ENCODE data around the gene ZEB1.

ZEB1 gene

DNA sequence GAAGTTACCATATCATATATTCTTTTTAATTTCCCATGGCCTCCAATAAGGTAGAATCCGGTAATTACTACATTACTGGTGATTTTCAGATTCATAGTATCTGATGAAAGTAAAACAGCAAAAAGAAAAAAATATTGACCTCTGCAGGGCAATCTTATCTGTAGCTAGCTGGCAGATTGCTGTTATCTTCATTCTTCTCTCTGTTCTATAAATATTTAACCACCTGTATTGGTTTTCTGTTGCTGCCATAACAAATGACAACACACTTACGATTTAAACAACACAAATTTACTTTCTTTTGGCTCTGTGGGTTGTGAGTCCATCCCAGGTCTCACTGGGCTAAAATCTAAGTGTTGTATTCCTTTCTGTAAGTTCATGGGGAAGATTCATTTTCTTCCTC, 164.5 kb downstream of the ZEB1 start:
- H3K4me3 ChIP-seq (ENCODE audit: low read depth, low read length), result no peak overlapping the region
- no peaks in the 10 kb centered on the region for H3K27me3 ChIP-seq (ENCODE audit: insufficient read depth, low read length)
- no peak overlapping the region for H2AFZ ChIP-seq (ENCODE audit: low read length, unreplicated experiment)
- no peak overlapping the region for H3K27ac ChIP-seq (ENCODE audit: low read depth, low read length)
- no peaks in the 10 kb centered on the region; the same call in 1 of the 2 replicates for H3K36me3 ChIP-seq (ENCODE audit: insufficient read depth, low read length)
- H3K4me1 ChIP-seq (ENCODE audit: control insufficient read depth, insufficient read depth, low read length, unreplicated experiment), result peaks cover 6% of the 10 kb centered on the region
- peaks cover 2% of the 10 kb centered on the region for H3K79me2 ChIP-seq (ENCODE audit: control insufficient read depth, insufficient read depth, low read length, unreplicated experiment)

DNA sequence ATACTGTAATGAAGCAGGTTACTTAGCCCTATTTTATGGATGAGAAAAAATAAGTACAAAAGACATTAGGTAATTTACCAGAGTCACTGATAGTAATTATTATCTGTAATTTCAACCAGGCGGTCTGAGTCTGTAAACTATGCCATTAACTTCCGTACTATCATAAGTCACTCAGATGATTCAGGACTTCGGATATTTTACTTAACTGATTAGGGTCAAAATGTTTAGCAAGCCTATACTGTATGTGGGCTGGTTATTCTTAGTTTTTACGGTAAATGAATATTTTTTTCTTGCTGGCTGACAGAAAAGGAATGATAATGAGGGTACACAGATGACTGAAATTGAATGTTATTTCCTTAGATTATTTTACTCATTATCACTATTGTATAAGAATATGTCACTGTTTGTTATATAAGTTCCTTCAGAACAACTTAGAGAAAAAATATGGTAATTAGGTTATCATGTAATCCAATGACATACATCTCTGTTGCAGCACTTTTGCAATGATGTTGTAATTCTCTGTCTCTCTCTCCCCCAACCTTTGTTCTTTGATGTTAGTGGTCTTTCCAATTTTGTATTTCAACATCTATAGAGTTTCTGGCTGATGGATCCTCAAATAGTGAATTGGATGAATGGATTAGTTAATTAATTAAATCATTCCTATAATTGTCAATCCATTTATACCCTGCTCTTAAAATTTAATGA, 165.6 kb downstream of the ZEB1 start:
- H3K4me1 ChIP-seq (ENCODE audit: control insufficient read depth, insufficient read depth, low read length, unreplicated experiment), result peaks cover 6% of the 10 kb centered on the region
- H3K27ac ChIP-seq (ENCODE audit: low read depth, low read length), result no peak overlapping the region
- H3K4me3 ChIP-seq (ENCODE audit: low read depth, low read length), result no peak overlapping the region
- peaks cover 3% of the 10 kb centered on the region for H3K79me2 ChIP-seq (ENCODE audit: control insufficient read depth, insufficient read depth, low read length, unreplicated experiment)
- H2AFZ ChIP-seq (ENCODE audit: low read length, unreplicated experiment), result no peak overlapping the region
- H3K27me3 ChIP-seq (ENCODE audit: insufficient read depth, low read length), result no peaks in the 10 kb centered on the region
- no peaks in the 10 kb centered on the region; the same call in 1 of the 2 replicates for H3K36me3 ChIP-seq (ENCODE audit: insufficient read depth, low read length)

DNA sequence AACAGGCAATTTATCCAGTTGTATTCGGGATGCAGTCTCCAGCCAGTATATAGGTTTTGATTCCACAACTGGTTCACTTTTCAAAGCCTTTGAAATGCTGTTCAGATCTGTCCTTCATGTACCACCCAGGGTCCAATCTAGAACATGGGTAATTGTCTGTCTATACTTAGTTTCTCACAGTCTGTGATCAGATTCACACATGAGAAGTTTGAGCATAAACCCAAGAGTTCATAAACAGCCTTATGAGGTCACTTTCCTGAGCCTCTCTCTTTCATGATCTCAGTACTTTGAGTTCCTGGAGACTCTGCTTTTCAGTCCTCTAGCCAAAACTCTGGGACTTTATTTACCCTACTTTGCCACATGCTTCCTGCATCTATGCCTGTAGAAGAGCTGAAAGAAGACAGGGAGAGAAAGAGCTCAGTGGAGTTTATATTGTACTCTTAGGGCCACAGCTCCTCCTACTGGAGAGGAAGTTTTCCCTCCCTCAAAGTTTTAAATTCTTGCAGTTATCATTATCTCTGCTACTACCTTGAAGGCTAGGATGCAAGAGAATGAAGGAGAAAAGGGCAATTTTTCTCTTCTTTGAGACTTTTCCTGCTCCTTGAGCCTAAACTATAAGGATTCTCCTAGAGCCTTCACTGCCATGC, 172.0 kb downstream of the ZEB1 start:
- Histone ChIP-seq H3K4me3 (ENCODE audit: low read depth, low read length) (no peak overlapping the region), H3K27ac (ENCODE audit: low read depth, low read length) (no peak overlapping the region), H2AFZ (ENCODE audit: low read length, unreplicated experiment) (no peak overlapping the region), H3K79me2 (ENCODE audit: control insufficient read depth, insufficient read depth, low read length, unreplicated experiment) (peaks cover 8% of the 10 kb centered on the region), H3K36me3 (ENCODE audit: insufficient read depth, low read length) (no peaks in the 10 kb centered on the region; the same call in 1 of the 2 replicates), H3K4me1 (ENCODE audit: control insufficient read depth, insufficient read depth, low read length, unreplicated experiment) (no peaks in the 10 kb centered on the region), H3K27me3 (ENCODE audit: insufficient read depth, low read length) (no peaks in the 10 kb centered on the region)

DNA sequence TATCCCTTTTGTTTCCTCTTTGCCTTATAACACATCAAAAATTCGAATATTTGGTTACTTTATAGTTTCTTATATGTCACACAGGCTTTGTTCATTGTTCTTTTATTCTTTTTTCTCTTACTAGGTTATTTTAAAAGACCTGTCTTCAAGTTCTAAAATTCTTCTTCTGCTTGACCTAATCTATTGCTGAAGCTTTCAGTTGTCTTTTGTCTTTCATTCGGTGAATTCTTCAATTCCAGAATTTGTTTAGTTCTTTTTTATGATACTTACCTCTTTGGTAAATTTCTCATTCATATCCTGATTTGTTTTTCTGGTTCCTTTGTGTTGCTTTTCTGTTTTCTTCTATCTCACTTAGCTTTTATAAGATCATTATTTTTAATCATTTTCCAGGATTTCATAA, 188.4 kb downstream of the ZEB1 start:
- no peak overlapping the region for H3K27ac ChIP-seq (ENCODE audit: low read depth, low read length)
- H3K4me3 ChIP-seq (ENCODE audit: low read depth, low read length), result no peak overlapping the region
- H3K36me3 ChIP-seq (ENCODE audit: insufficient read depth, low read length), result peaks cover 77% of the 10 kb centered on the region
- no peak overlapping the region for H2AFZ ChIP-seq (ENCODE audit: low read length, unreplicated experiment)
- peaks cover 7% of the 10 kb centered on the region for H3K4me1 ChIP-seq (ENCODE audit: control insufficient read depth, insufficient read depth, low read length, unreplicated experiment)
- no peaks in the 10 kb centered on the region for H3K27me3 ChIP-seq (ENCODE audit: insufficient read depth, low read length)
- peaks cover 6% of the 10 kb centered on the region for H3K79me2 ChIP-seq (ENCODE audit: control insufficient read depth, insufficient read depth, low read length, unreplicated experiment)

DNA sequence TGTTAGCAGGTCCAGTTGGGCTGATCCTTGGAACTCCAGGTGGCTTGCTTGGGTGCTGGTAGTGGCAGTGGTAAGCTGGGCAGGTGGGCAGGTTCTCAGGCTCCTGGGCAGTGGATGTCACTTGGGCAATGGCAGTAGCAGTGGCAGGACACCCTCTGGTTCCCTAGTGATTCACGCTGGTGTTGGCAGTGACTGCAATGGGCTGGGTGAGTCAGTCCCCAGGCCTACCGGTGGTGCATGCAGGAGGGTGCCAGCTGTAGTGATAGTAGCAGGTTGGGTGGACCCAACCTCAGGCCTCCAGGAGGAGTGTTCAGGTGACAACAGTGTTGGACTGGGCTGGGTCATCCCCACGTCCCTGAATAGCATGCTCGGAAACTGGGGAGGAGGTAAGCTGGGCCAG, 189.2 kb downstream of the ZEB1 start:
- H3K79me2 ChIP-seq (ENCODE audit: control insufficient read depth, insufficient read depth, low read length, unreplicated experiment), result peaks cover 6% of the 10 kb centered on the region
- no peak overlapping the region for H3K27ac ChIP-seq (ENCODE audit: low read depth, low read length)
- no peak overlapping the region for H3K4me3 ChIP-seq (ENCODE audit: low read depth, low read length)
- H3K4me1 ChIP-seq (ENCODE audit: control insufficient read depth, insufficient read depth, low read length, unreplicated experiment), result peaks cover 7% of the 10 kb centered on the region
- peaks cover 71% of the 10 kb centered on the region for H3K36me3 ChIP-seq (ENCODE audit: insufficient read depth, low read length)
- no peak overlapping the region for H2AFZ ChIP-seq (ENCODE audit: low read length, unreplicated experiment)
- no peaks in the 10 kb centered on the region for H3K27me3 ChIP-seq (ENCODE audit: insufficient read depth, low read length)

DNA sequence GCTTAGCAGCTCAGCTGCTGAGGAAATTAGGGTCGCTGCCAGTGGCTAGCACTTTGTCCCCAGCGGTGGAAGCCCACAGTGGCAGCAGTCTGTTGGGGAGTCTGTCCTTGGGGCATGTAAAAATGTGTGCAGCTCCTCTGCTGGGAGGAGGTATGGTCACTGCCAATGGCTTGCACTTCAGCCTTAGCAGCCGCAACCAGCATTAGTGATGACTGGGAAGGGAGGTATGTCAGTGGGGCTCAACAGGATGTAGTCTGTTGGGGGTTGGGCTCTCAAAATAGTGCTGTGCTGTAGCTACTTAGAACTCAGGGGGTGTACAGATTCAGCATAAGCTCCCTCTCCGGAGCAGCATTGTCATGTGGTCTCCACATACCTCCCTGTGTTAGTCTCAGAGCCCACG, 189.9 kb downstream of the ZEB1 start:
- peaks cover 65% of the 10 kb centered on the region for H3K36me3 ChIP-seq (ENCODE audit: insufficient read depth, low read length)
- H2AFZ ChIP-seq (ENCODE audit: low read length, unreplicated experiment), result no peak overlapping the region
- no peaks in the 10 kb centered on the region for H3K27me3 ChIP-seq (ENCODE audit: insufficient read depth, low read length)
- H3K4me1 ChIP-seq (ENCODE audit: control insufficient read depth, insufficient read depth, low read length, unreplicated experiment), result peaks cover 7% of the 10 kb centered on the region
- no peak overlapping the region for H3K4me3 ChIP-seq (ENCODE audit: low read depth, low read length)
- H3K79me2 ChIP-seq (ENCODE audit: control insufficient read depth, insufficient read depth, low read length, unreplicated experiment), result peaks cover 6% of the 10 kb centered on the region
- no peak overlapping the region for H3K27ac ChIP-seq (ENCODE audit: low read depth, low read length)

DNA sequence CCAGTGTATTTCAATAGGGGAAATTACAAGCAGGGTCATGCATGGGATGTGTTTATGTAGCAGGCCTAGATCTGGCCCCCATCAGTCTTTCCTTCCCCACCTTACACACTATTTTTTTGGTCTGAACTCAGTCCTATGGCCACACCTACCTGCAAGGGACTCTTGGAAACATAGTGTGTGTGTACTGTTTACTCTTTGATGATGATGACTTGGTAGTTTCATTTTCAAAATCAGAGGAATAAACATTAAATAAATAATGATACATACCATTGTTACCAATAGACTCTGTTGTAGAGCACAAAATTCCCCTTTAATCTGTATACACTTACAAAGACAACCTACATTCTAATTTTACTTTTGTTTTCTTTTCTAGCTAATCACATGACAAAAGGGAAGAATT, 191.0 kb downstream of the ZEB1 start:
- Histone ChIP-seq H3K27ac (ENCODE audit: low read depth, low read length) (no peak overlapping the region), H2AFZ (ENCODE audit: low read length, unreplicated experiment) (no peak overlapping the region), H3K79me2 (ENCODE audit: control insufficient read depth, insufficient read depth, low read length, unreplicated experiment) (peaks cover 4% of the 10 kb centered on the region), H3K36me3 (ENCODE audit: insufficient read depth, low read length) (peaks cover 54% of the 10 kb centered on the region), H3K27me3 (ENCODE audit: insufficient read depth, low read length) (no peaks in the 10 kb centered on the region), H3K4me3 (ENCODE audit: low read depth, low read length) (no peak overlapping the region), H3K4me1 (ENCODE audit: control insufficient read depth, insufficient read depth, low read length, unreplicated experiment) (peaks cover 7% of the 10 kb centered on the region)

DNA sequence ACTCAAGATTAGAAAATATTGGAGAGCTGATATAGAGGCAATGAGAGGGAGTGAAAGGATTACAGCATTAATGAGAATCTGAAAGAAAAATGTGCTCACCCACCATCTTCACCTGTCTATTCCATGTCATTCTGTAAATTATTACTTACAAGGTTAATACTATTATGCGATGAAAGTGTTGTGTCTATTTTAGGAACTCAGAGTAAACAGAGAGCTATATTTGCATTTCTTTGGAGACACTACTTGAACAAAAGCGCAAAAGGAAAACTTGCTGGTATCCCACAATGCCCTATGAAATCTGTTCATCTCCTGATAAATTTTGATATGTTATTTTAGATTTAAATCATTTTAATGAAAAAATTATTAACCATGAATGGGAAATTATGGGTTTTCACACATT, 196.1 kb downstream of the ZEB1 start:
- H3K27ac ChIP-seq (ENCODE audit: low read depth, low read length), result no peak overlapping the region
- H3K79me2 ChIP-seq (ENCODE audit: control insufficient read depth, insufficient read depth, low read length, unreplicated experiment), result no peaks in the 10 kb centered on the region
- H3K4me3 ChIP-seq (ENCODE audit: low read depth, low read length), result no peak overlapping the region
- peaks cover 25% of the 10 kb centered on the region for H3K36me3 ChIP-seq (ENCODE audit: insufficient read depth, low read length)
- no peak overlapping the region for H2AFZ ChIP-seq (ENCODE audit: low read length, unreplicated experiment)
- no peaks in the 10 kb centered on the region for H3K27me3 ChIP-seq (ENCODE audit: insufficient read depth, low read length)
- H3K4me1 ChIP-seq (ENCODE audit: control insufficient read depth, insufficient read depth, low read length, unreplicated experiment), result peaks cover 9% of the 10 kb centered on the region

DNA sequence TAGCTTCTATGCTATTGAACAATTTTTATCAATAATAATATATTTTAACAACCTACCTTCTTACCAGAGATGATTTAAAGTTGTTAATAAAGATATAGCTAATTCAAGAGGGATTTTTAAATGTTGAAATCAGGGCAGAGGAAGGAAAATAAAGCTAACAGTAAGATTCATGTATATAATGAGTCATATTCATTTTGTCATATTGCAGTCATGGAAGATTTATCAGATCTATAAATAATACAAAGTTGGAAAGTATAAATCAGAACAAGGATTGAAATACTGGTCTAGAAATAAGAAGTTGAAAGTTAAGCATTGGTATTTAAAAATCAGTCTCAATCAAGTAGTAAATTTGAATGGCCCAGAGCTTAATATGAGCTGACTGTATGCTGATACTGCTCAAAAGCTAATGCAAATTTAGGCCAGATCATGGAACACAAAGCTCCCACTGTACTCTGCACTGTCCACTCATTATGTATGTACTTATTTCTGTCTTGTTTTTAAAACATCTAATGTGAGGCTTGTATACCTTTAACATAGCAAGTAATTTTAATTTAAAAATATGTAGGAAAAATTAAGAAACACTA, 196.9 kb downstream of the ZEB1 start:
- Histone ChIP-seq H3K27ac (ENCODE audit: low read depth, low read length) (peak overlapping the region; percentile 45), H3K27me3 (ENCODE audit: insufficient read depth, low read length) (no peaks in the 10 kb centered on the region), H2AFZ (ENCODE audit: low read length, unreplicated experiment) (no peak overlapping the region), H3K79me2 (ENCODE audit: control insufficient read depth, insufficient read depth, low read length, unreplicated experiment) (no peaks in the 10 kb centered on the region), H3K36me3 (ENCODE audit: insufficient read depth, low read length) (peaks cover 25% of the 10 kb centered on the region), H3K4me1 (ENCODE audit: control insufficient read depth, insufficient read depth, low read length, unreplicated experiment) (peaks cover 9% of the 10 kb centered on the region), H3K4me3 (ENCODE audit: low read depth, low read length) (no peak overlapping the region)

DNA sequence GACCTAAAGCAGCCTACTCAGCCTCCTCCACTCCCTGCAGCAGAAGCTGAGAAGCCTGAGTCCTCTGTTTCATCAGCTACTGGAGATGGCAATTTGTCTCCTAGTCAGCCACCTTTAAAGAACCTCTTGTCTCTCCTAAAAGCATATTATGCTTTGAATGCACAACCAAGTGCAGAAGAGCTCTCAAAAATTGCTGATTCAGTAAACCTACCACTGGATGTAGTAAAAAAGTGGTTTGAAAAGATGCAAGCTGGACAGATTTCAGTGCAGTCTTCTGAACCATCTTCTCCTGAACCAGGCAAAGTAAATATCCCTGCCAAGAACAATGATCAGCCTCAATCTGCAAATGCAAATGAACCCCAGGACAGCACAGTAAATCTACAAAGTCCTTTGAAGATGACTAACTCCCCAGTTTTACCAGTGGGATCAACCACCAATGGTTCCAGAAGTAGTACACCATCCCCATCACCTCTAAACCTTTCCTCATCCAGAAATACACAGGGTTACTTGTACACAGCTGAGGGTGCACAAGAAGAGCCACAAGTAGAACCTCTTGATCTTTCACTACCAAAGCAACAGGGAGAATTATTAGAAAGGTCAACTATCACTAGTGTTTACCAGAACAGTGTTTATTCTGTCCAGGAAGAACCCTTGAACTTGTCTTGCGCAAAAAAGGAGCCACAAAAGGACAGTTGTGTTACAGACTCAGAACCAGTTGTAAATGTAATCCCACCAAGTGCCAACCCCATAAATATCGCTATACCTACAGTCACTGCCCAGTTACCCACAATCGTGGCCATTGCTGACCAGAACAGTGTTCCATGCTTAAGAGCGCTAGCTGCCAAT, 202.2 kb downstream of the ZEB1 start:
- no peaks in the 10 kb centered on the region for H3K27me3 ChIP-seq (ENCODE audit: insufficient read depth, low read length)
- H3K36me3 ChIP-seq (ENCODE audit: insufficient read depth, low read length), result peaks cover 38% of the 10 kb centered on the region
- no peak overlapping the region for H3K4me3 ChIP-seq (ENCODE audit: low read depth, low read length)
- no peak overlapping the region for H2AFZ ChIP-seq (ENCODE audit: low read length, unreplicated experiment)
- no peaks in the 10 kb centered on the region for H3K79me2 ChIP-seq (ENCODE audit: control insufficient read depth, insufficient read depth, low read length, unreplicated experiment)
- H3K4me1 ChIP-seq (ENCODE audit: control insufficient read depth, insufficient read depth, low read length, unreplicated experiment), result no peaks in the 10 kb centered on the region
- no peak overlapping the region for H3K27ac ChIP-seq (ENCODE audit: low read depth, low read length)
